HG03280 (cell line): ENCODE results near the gene NFIC.
A peak's percentile ranks its signal among the peaks of the same experiment; 100 is the strongest.

Experiments used
- ATAC-seq: cut with Tn5 transposase; IDR thresholded peaks from one replicate; pipeline ENCODE4 v1.9.1; 2021; ENCODE audit warnings: mild to moderate bottlenecking, moderate library complexity; ENCODE audit not compliant: unreplicated experiment

The NFIC gene

DNA sequence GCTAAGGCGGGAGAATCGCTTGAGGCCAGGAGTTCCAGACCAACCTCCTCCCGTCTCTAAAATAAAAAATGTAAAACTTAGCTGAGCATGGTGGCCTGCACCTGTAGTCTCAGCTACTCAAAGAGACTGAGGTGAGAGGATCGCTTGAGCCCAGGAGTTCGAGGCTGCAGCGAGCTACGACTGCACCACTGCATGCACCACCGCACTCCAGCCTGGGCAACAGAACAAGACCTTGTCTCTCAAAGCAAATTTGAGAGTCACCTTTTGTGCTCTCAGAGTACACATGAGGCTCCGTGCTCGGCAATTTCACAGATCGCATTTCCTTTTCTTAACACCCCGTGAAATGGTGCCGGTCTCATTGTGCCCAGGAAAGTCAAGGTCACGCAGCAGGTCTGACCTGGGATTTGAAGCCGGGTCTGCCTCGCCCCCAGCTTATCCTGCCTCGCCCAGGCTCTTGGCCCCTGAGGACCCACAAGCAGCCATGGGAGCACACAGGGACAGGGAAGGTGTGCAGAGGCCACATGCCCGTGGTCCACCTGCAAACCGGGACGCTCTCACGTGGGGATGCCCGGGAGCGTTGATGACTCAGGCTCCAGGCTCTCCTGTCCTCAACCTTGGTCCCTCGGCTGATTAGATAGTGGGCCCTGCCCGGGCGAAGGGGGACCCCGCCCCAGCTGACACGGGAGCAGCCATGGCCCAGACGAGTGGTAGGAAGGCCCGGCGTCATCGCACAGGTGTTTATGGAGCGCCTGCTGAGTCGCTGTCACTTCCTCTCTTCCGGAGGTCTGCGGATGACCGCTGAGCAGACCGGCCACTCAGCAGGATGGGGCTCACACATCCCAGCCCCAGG is 115.1 kb downstream of the NFIC start:
- no peak for ATAC-seq

DNA sequence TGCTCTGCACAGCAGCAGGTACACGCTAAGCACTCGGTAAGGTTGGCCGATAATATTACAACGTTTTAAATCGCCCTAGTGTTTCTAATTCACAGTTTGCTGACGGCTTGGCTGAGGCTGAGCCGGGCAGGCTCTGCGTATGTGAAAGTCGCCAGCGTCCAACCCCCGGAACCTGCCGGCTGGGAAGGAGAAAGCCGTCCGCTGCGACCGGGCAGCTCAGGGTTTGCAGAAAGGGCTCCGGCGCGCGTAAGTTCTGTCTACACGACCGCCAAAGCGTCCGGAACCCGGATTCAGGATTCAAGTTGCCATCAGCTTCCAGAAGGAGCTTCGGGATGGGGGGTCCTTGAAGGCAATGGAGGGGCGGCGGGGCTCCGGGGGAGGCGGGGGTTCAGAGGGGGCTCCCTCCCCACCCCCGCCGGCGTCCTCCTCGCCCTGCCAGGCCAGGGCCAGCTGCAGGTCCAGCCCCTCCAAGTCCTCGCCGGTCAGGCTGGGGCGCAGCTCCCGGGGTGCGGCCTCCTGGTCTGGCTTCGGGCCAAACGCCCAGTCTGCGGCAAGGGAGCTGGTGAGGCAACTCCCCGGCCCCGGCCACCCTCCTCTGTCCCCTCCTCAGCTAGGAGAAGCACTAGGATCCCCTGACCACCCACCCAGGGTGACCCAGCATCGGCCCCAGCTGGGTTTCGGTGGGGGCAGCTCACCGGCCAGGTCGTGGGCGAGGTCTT is 116.3 kb downstream of the NFIC start:
- ATAC-seq: no peak

DNA sequence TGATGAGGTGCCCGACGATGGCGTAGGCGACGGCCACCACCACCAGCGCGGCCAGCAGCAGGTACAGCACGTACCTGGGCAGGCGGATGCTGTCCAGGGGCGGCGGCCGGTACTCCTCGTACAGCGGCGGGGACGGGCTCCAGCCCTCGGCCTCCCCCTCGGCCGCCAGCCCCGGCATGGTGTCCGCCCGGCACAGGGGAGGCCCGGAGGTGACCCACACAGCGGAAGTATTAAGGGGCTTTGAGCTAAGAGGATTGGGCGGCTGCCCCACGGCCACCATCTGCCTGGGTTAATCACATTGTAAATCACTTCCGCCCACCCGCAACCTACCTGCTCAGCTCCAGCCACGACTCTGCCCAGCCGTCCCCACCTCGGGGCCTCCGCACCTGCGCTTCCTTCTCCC is 116.8 kb downstream of the NFIC start, which contains the start of gene SMIM44:
SMIM44 (minus strand) TSS at position 216 of the 403 bp plus-strand sequence; CDS start at position 178, 38 bp downstream.
- no peak for ATAC-seq

GRCh38 chr19:3491396-3492119 is 125.2 kb downstream of the NFIC start:
- no peak for ATAC-seq

- ATAC-seq: no peak
Observed at GRCh38 chr19:3492131-3492839, 125.9 kb downstream of the NFIC start.

DNA sequence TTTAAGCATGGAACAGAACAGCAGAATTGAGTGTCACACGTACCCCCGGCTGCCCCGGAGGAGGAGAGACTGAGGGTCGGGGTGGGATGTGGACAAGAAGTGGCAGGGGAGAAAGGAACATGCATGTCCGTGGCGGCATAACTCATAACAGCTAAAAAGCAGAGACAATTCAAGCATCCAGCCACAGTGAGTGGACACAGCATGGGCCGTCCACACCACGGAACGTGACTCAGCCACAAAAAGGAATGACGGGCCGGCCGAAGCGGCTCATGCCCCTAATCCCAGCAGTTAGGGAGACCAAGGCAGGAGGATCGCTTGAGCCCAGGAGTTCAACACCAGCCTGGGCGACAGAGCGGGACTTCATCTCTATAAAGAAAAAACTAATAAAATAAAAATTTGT is 126.5 kb downstream of the NFIC start:
- ATAC-seq: no peak

DNA sequence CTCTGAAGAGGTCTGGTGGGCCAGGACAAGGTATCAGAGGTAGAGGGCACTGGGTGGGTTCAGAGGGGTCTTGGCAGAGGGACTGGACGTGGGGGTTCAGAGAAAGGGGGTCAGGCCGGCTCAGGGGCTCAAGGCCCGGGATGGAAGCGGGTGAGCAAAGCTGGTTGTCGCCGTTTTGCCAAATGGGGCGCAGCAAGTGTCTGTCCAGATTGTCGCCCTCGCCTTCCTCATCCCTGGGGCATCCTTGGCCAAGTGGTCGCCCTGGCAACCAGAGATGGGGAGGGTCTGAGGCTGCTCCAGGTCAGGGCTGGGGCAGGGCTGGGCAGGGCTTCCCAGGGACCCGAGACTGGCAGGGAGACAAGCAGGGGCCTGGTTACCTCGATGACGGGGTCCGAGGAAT is 127.3 kb downstream of the NFIC start:
- ATAC-seq: no peak

- ATAC-seq: no peak
Observed at GRCh38 chr19:3494051-3494450, 127.7 kb downstream of the NFIC start.

DNA sequence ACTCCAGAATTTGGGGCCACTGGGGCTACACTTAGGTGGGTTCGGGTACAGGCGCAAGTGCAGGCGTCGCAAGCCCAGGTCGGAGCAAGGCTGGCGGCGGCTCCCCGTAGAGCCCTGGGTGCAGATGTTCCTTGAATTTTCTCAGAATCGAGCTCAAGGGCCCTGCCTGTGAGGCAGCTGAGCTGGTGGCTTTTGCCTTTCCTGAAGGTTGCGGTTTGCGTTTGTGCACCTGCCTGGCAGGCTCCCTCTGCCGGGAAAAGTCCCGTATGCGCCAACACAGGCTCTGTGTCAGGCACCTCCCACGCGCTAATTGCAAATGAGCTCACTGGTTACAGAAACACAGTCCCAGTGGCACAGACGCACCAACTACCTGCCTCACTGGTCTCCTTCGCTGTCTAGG is 128.2 kb downstream of the NFIC start:
- ATAC-seq: no peak

DNA sequence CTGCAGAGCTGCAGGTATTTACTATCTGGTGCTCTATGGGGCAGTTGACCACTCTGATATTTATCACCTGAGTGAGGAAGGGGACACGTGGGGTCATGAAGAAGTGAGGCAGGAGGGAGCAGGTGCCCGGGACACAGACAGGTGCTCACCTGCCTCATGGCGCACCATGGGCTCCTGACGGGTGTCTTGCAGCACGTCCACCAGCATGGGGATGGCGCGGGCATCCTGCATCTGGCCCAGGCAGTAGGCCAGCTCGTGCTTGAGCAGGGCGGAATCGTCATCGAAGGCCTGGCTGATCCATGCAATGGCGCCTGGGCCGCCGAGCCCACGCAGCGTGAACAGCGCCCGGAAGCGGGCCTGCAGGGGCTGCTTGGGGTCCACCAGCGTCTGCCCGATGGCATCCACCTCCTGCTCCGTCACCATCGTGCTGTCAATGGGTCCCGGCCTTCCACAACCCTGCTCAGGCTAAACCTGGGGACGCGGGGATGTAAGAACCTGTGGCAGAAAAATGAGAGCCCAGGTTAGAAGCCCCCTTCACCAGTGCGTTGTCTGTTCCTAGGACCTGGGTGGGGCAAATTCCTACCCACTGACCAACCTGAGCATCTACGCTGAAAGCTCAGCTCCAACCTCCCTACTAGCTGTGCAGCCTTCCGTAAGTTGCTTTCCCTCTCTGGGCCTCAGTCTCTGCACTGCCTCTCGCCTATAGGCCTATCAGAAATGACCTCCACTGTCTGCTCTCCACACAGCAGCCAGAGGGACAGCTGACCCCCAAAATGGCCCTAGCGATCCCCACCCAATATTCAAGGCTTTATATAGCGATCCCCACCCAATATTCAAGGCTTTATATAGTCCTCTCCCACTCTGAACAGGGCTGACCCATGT is 130.2 kb downstream of the NFIC start:
- no peak for ATAC-seq

DNA sequence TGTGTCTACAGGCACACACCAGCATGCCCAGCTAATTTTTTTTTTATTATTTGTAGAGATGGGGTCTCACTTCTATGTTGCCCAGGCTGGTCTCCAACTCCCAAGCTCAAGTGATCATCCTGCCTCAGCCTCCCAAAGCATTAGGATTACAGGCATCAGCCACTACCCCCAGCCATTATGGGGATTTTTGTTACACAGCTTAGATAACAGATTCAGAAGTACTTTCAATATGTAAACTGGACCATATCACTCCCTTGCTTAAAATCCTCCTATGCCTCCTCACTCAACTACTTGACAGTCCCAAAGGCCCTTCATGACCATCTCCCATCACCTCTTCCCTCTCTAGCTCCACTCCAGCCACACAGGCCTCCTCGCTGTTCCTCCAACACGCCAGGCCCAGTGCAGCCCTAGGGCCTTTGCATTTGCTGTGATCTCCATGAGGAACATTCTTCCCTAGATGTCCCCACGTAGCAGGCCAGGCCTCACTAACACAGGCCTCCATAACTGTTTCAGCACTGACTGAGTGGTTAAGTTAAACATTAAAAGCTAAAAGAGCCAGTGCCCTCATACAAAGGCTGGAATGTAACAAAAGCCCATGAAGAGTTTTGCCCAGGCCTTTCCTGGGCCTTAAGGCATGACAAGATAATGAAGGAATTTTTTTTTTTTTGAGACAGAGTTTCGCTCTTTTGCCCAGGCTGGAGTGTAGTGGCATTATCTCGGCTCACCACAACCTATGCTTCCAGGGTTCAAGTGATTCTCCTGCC is 131.6 kb downstream of the NFIC start:
- ATAC-seq: no peak

DNA sequence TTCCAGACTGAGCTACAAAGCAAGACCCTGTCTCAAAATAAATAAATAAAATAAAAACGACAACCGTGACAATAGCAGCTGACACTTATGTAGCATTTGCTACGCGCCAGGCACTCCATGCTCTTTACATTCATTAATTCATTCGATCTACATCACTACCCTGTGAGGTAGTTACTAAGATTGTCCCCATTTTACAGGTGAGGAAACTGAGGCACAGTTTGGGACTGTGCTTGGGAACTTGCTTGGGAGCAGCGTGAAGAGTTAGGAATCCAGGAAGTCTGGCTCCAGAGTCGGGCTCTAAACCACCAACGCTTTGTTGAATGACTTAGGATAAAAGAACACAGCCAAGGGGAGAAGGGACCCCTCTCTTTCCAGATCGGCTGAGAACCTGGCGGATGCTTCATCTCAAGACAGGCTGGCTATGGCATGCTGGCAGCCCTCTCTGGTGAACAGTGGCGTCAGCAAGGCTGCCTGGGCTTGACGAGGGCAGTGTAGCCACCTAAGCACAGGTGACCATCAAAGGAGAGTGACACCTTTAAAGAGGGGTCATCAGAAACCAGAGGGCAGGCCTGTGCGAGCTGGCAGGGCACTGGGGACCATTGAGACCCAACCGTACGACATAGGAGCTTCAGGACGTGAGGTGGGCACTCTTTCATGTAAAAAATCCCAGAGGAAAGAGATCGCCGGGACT is 133.5 kb downstream of the NFIC start:
- ATAC-seq: peak; percentile 11

- peak; percentile 82 for ATAC-seq
Observed at GRCh38 chr19:3500429-3501101, 134.2 kb downstream of the NFIC start, which contains the start of gene DOHH. Gene DOHH (minus strand): TSS chr19:3500674. CDS start chr19:3496814, 3,860 bp downstream.

- no peak for ATAC-seq
Observed at GRCh38 chr19:3501780-3502179, 135.4 kb downstream of the NFIC start.

DNA sequence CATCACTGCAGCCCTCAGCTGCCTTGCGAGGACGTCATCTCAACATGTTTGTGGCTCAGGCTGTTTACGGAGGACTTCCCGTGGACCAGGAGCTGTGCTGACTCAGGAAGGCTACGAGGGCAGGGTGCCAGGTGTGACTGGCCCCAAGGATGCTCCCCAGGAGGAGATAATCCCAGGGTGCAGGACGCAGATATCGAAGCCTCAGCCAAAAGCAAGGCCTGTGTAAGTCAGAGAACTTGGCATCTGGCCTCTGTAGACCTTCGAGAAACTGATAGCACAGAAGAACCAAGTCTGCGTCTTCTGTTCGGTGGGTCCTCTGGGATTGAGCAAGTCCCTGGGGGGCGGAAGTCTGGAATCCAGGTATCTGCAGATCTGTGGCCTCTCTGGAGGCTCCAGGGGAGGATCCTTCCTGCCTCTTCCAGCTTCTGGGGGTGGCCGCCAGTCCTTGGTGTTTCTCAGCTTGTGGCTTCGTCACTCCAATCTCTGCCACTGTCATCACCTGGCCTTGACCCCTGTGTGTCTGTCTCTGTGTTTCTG is 136.7 kb downstream of the NFIC start:
- no peak for ATAC-seq

DNA sequence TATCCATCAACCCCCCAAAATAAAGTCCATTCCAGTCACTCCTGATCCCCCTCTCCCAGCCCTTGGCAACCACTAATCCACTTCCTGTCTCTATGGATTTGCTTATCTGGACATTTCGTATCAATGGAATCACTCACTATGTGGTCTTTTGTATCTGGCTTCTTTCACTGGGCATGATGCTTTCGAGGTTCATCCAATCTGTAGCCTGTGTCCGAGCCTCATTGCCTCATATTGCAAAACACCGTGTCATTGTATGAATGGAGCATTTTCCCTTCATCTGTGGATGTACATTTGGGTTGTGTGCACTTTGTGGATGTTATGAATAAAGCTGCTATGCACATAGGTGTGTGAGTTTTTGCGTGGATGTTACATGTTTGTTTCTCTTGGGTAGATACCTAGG is 138.4 kb downstream of the NFIC start:
- ATAC-seq: no peak

- ATAC-seq: peak; percentile 90
Observed at GRCh38 chr19:3505598-3506383, 139.4 kb downstream of the NFIC start, which contains the start of gene FZR1. Gene FZR1 (plus strand): TSS chr19:3506311. CDS start chr19:3522990, 16,679 bp downstream.
